ENCODE results near the gene DNMT3A.
A peak's percentile ranks its signal among the peaks of the same experiment; 100 is the strongest.

Gene DNMT3A

DNA sequence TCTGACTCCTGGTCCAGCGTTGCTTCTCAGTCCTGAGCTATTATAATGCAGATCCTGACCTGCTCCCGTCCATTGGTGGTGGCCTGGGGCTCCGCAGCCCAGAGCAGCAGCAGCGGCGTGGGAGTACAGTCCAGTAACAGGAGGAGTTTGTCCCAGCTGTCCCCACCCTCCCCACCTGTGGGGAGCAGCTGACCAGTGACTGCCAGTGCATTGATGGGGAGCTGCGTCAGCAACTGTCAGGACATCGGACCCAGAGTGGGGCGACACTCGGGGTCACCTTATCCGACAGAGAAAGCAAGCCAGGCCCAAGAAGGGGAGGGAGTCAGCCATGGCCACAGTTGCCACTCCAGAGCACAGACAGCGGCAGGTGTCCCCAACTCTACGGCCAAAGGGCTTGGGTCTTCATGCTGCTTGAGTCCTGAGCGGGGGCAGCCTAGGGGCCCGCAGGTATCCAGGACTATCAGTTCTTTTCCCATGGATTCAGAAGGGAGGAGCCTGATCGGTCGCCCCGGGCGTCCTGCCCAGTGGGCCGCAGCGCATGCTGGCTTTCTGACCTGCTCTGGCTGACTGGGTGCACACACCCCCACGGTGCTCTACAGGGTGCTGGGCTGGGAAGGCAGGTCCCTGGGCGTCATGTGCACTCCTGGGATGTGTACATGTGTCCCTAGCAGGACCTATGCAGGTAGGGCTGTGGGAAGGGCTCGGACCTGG is 29.7 kb downstream of the DNMT3A start:
- Histone ChIP-seq H3K27me3 (ENCODE audit: insufficient read depth, low read length) (no peaks in the 10 kb centered on the region), H3K9me3 (ENCODE audit: insufficient read depth, low read depth, low read length) (no peaks in the 10 kb centered on the region), H3K27ac (ENCODE audit: low read depth, low read length) (no peak overlapping the region; the same call in 1 of the 2 replicates), H3K9ac (ENCODE audit: low read depth, low read length) (no peak overlapping the region), H3K36me3 (ENCODE audit: insufficient read depth, low read length) (no peaks in the 10 kb centered on the region), H3K4me1 (ENCODE audit: insufficient read depth, low read length) (peaks cover 41% of the 10 kb centered on the region), H3K4me3 (ENCODE audit: low read length) (no peak overlapping the region)
- WGBS = 71% methylated on average over 23 of the region's 23 CpGs

- WGBS = 58% methylated on average over 9 of the region's 14 CpGs
- Histone ChIP-seq H3K27ac (ENCODE audit: low read depth, low read length) (peak overlapping the region; percentile 75), H3K36me3 (ENCODE audit: insufficient read depth, low read length) (no peaks in the 10 kb centered on the region), H3K4me1 (ENCODE audit: insufficient read depth, low read length) (peaks cover 41% of the 10 kb centered on the region), H3K9me3 (ENCODE audit: insufficient read depth, low read depth, low read length) (no peaks in the 10 kb centered on the region), H3K4me3 (ENCODE audit: low read length) (no peak overlapping the region), H3K27me3 (ENCODE audit: insufficient read depth, low read length) (no peaks in the 10 kb centered on the region), H3K9ac (ENCODE audit: low read depth, low read length) (no peak overlapping the region)
Measured at GRCh38 chr2:25310965-25311864, 30.5 kb downstream of the DNMT3A start.

DNA sequence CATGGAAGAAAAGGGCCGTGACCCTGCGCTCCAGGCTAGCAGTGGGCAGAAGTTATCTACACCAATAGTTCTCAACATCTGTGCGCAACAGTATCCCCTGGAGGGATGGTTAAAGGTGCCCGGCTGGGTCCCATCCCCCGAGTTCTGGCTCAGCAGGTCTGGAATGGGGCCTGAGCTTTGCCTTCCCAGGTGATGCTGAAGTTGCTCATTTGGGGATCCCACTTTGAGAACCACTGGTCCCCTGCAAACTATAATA is 31.1 kb downstream of the DNMT3A start:
- 60% methylated on average over 5 of the region's 5 CpGs for WGBS
- Histone ChIP-seq H3K27me3 (ENCODE audit: insufficient read depth, low read length) (no peaks in the 10 kb centered on the region), H3K4me3 (ENCODE audit: low read length) (no peak overlapping the region), H3K9ac (ENCODE audit: low read depth, low read length) (no peak overlapping the region), H3K9me3 (ENCODE audit: insufficient read depth, low read depth, low read length) (no peaks in the 10 kb centered on the region), H3K36me3 (ENCODE audit: insufficient read depth, low read length) (no peaks in the 10 kb centered on the region), H3K27ac (ENCODE audit: low read depth, low read length) (peak overlapping the region; percentile 75), H3K4me1 (ENCODE audit: insufficient read depth, low read length) (peaks cover 41% of the 10 kb centered on the region)

DNA sequence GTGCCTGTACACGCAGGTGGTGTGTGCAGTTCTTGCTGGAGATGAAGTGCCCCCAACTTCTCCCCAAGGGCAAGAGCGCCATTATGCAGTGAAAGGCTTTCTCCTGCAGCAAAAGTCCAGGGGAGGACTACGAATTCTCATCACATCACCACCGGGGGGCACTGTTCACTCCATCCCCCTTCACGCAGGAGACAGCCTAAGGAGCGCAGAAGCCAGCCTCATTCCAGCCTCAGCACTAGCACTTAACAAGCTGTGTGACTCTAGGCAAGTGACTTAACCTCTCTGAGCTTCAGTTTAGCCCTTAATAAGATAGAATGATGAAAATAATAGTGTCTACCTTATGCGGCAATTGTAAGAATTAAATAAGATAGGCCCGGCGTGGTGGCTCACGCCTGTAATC is 32.3 kb downstream of the DNMT3A start:
- H3K36me3 ChIP-seq (ENCODE audit: insufficient read depth, low read length) = no peaks in the 10 kb centered on the region
- WGBS = 68% methylated on average over 10 of the region's 10 CpGs

DNA sequence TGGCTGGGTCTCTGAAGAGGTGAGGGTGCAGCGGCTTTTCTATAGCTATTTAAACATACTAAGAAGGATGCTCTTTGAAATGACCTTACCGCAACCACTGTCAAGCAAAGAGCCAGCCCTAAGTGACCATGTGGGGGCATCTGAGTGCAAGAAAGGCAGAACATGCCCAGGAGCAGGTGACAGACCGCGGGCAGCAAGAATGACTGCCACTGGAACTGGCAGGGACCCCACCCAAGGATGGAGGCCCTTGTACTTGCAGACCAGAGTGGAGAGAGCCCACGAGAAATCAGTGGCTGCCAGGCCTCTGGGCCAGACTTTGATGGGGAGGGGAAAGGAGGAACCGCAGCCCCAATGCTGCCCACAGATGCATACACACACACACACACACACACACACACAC is 33.1 kb downstream of the DNMT3A start:
- no peaks in the 10 kb centered on the region for H3K27me3 ChIP-seq (ENCODE audit: insufficient read depth, low read length)
- H3K9me3 ChIP-seq (ENCODE audit: insufficient read depth, low read depth, low read length) = no peaks in the 10 kb centered on the region
- no peak overlapping the region for H3K9ac ChIP-seq (ENCODE audit: low read depth, low read length)
- H3K27ac ChIP-seq (ENCODE audit: low read depth, low read length) = no peak overlapping the region
- H3K4me3 ChIP-seq (ENCODE audit: low read length) = no peak overlapping the region
- 85% methylated on average over 5 of the region's 6 CpGs for WGBS
- no peaks in the 10 kb centered on the region for H3K36me3 ChIP-seq (ENCODE audit: insufficient read depth, low read length)
- H3K4me1 ChIP-seq (ENCODE audit: insufficient read depth, low read length) = peaks cover 39% of the 10 kb centered on the region

More for the DNA sequence above, 32.3 kb downstream of the DNMT3A start:
- Histone ChIP-seq H3K27me3 (ENCODE audit: insufficient read depth, low read length) (no peaks in the 10 kb centered on the region), H3K9ac (ENCODE audit: low read depth, low read length) (no peak overlapping the region), H3K27ac (ENCODE audit: low read depth, low read length) (no peak overlapping the region), H3K4me3 (ENCODE audit: low read length) (no peak overlapping the region), H3K9me3 (ENCODE audit: insufficient read depth, low read depth, low read length) (no peaks in the 10 kb centered on the region), H3K4me1 (ENCODE audit: insufficient read depth, low read length) (peaks cover 34% of the 10 kb centered on the region)

GRCh38 chr2:25307949-25308557 is 33.7 kb downstream of the DNMT3A start:
- Histone ChIP-seq H3K4me3 (ENCODE audit: low read length) (no peak overlapping the region), H3K9me3 (ENCODE audit: insufficient read depth, low read depth, low read length) (no peaks in the 10 kb centered on the region), H3K9ac (ENCODE audit: low read depth, low read length) (no peak overlapping the region), H3K4me1 (ENCODE audit: insufficient read depth, low read length) (peaks cover 34% of the 10 kb centered on the region), H3K27me3 (ENCODE audit: insufficient read depth, low read length) (no peaks in the 10 kb centered on the region), H3K27ac (ENCODE audit: low read depth, low read length) (no peak overlapping the region), H3K36me3 (ENCODE audit: insufficient read depth, low read length) (no peaks in the 10 kb centered on the region)
- 84% methylated on average over 6 of the region's 7 CpGs for WGBS

GRCh38 chr2:25306777-25307368 is 34.9 kb downstream of the DNMT3A start:
- H3K4me1 ChIP-seq (ENCODE audit: insufficient read depth, low read length) = peaks cover 26% of the 10 kb centered on the region
- WGBS = 90% methylated on average over 6 of the region's 6 CpGs
- no peaks in the 10 kb centered on the region for H3K36me3 ChIP-seq (ENCODE audit: insufficient read depth, low read length)
- H3K9ac ChIP-seq (ENCODE audit: low read depth, low read length) = no peak overlapping the region
- H3K9me3 ChIP-seq (ENCODE audit: insufficient read depth, low read depth, low read length) = no peaks in the 10 kb centered on the region
- H3K4me3 ChIP-seq (ENCODE audit: low read length) = no peak overlapping the region
- no peaks in the 10 kb centered on the region for H3K27me3 ChIP-seq (ENCODE audit: insufficient read depth, low read length)
- no peak overlapping the region for H3K27ac ChIP-seq (ENCODE audit: low read depth, low read length)

- Histone ChIP-seq H3K27ac (ENCODE audit: low read depth, low read length) (no peak overlapping the region), H3K9me3 (ENCODE audit: insufficient read depth, low read depth, low read length) (no peaks in the 10 kb centered on the region), H3K4me3 (ENCODE audit: low read length) (no peak overlapping the region), H3K36me3 (ENCODE audit: insufficient read depth, low read length) (no peaks in the 10 kb centered on the region), H3K9ac (ENCODE audit: low read depth, low read length) (no peak overlapping the region), H3K27me3 (ENCODE audit: insufficient read depth, low read length) (no peaks in the 10 kb centered on the region), H3K4me1 (ENCODE audit: insufficient read depth, low read length) (peaks cover 17% of the 10 kb centered on the region)
- WGBS = 94% methylated on average over 10 of the region's 10 CpGs
Measured at GRCh38 chr2:25305775-25306174, 36.0 kb downstream of the DNMT3A start.

- WGBS = 89% methylated on average over 16 of the region's 16 CpGs
- H3K36me3 ChIP-seq (ENCODE audit: insufficient read depth, low read length) = no peaks in the 10 kb centered on the region
- no peak overlapping the region for H3K27ac ChIP-seq (ENCODE audit: low read depth, low read length)
Measured at GRCh38 chr2:25304826-25305596, 36.7 kb downstream of the DNMT3A start.

GRCh38 chr2:25304321-25304720 is 37.4 kb downstream of the DNMT3A start:
- H3K27me3 ChIP-seq (ENCODE audit: insufficient read depth, low read length) = no peaks in the 10 kb centered on the region
- 70% methylated on average over 15 of the region's 15 CpGs for WGBS
- peaks cover 11% of the 10 kb centered on the region; the same call in 1 of the 2 replicates for H3K4me1 ChIP-seq (ENCODE audit: insufficient read depth, low read length)
- no peak overlapping the region for H3K9ac ChIP-seq (ENCODE audit: low read depth, low read length)
- H3K4me3 ChIP-seq (ENCODE audit: low read length) = no peak overlapping the region
- no peaks in the 10 kb centered on the region for H3K9me3 ChIP-seq (ENCODE audit: insufficient read depth, low read depth, low read length)
- no peak overlapping the region for H3K27ac ChIP-seq (ENCODE audit: low read depth, low read length)
- no peaks in the 10 kb centered on the region for H3K36me3 ChIP-seq (ENCODE audit: insufficient read depth, low read length)

More at GRCh38 chr2:25304826-25305596, 36.7 kb downstream of the DNMT3A start:
- Histone ChIP-seq H3K9ac (ENCODE audit: low read depth, low read length) (no peak overlapping the region), H3K27me3 (ENCODE audit: insufficient read depth, low read length) (no peaks in the 10 kb centered on the region), H3K4me3 (ENCODE audit: low read length) (no peak overlapping the region), H3K9me3 (ENCODE audit: insufficient read depth, low read depth, low read length) (no peaks in the 10 kb centered on the region), H3K4me1 (ENCODE audit: insufficient read depth, low read length) (peaks cover 11% of the 10 kb centered on the region; the same call in 1 of the 2 replicates)

Data from HUES64 (cell line).